Nephron progenitor cell (in vitro differentiated cells): ENCODE measurements around the gene FAM53B.

Source experiments
- DNase-seq: peaks from one replicate; pipeline ENCODE4 v3.0.0; 2021
- H3K27ac Mint-ChIP-seq: 2 replicates; pipeline ENCODE4 v1.8.0; 2021; ENCODE audit warnings: mild to moderate bottlenecking, moderate library complexity, mixed read lengths
- H3K27me3 Mint-ChIP-seq: 2 replicates; pipeline ENCODE4 v1.8.0; 2021; ENCODE audit warnings: mild to moderate bottlenecking, low read depth, mixed read lengths; ENCODE audit not compliant: poor library complexity
- H3K36me3 Mint-ChIP-seq: 2 replicates; pipeline ENCODE4 v1.8.0; 2021; ENCODE audit warnings: low read depth, mixed read lengths
- H3K4me1 Mint-ChIP-seq: 2 replicates; pipeline ENCODE4 v1.8.0; 2021; ENCODE audit warnings: mixed read lengths
- H3K4me3 Mint-ChIP-seq: 2 replicates; pipeline ENCODE4 v1.8.0; 2021; ENCODE audit warnings: mild to moderate bottlenecking, moderate library complexity, mixed read lengths
- H3K9me3 Mint-ChIP-seq: 2 replicates; pipeline ENCODE4 v1.8.0; 2021; ENCODE audit warnings: mild to moderate bottlenecking, moderate library complexity, mixed read lengths
- CTCF ChIP-seq: fragments of 200-600 bp; sonication (generic); IDR thresholded peaks from 2 replicates; pipeline ENCODE4 v1.5.0; 2021; ENCODE audit warnings: antibody characterized with exemption

FAM53B gene

GRCh38 chr10:124595143-124595883, 148.9 kb downstream of the FAM53B start:
- Mint-ChIP-seq H3K9me3 (peaks cover 11% of the 10 kb centered on the region), H3K4me1 (peaks cover 25% of the 10 kb centered on the region), H3K27ac (peak overlapping the region; percentile 66), H3K36me3 (peaks cover 7% of the 10 kb centered on the region), H3K4me3 (no peak overlapping the region), H3K27me3 (peaks cover 17% of the 10 kb centered on the region)
- no peak for DNase-seq
- no peak for TF ChIP-seq CTCF

- no peak for DNase-seq
- no peak overlapping the region for H3K27ac Mint-ChIP-seq
Observed at GRCh38 chr10:124594240-124594639, 149.9 kb downstream of the FAM53B start.

GRCh38 chr10:124593431-124593985, 150.7 kb downstream of the FAM53B start:
- H3K27ac Mint-ChIP-seq = no peak overlapping the region
- peaks cover 43% of the 10 kb centered on the region for H3K4me1 Mint-ChIP-seq
- TF ChIP-seq CTCF = no peak
- peaks cover 17% of the 10 kb centered on the region for H3K27me3 Mint-ChIP-seq
- no peak for DNase-seq
- H3K9me3 Mint-ChIP-seq = peaks cover 11% of the 10 kb centered on the region
- H3K4me3 Mint-ChIP-seq = no peak overlapping the region
- H3K36me3 Mint-ChIP-seq = peaks cover 7% of the 10 kb centered on the region

More at GRCh38 chr10:124594240-124594639, 149.9 kb downstream of the FAM53B start:
- Mint-ChIP-seq H3K4me3 (no peak overlapping the region), H3K36me3 (peaks cover 7% of the 10 kb centered on the region), H3K9me3 (peaks cover 11% of the 10 kb centered on the region), H3K27me3 (peaks cover 17% of the 10 kb centered on the region), H3K4me1 (peaks cover 36% of the 10 kb centered on the region)
- TF ChIP-seq CTCF = no peak

- Mint-ChIP-seq H3K9me3 (peaks cover 11% of the 10 kb centered on the region), H3K36me3 (peaks cover 7% of the 10 kb centered on the region), H3K27me3 (peaks cover 17% of the 10 kb centered on the region), H3K27ac (no peak overlapping the region), H3K4me1 (peaks cover 49% of the 10 kb centered on the region), H3K4me3 (no peak overlapping the region)
- no peak for TF ChIP-seq CTCF
- DNase-seq = peak; percentile 0
Observed at GRCh38 chr10:124592736-124593430, 151.3 kb downstream of the FAM53B start.

- H3K4me3 Mint-ChIP-seq = no peak overlapping the region
- H3K36me3 Mint-ChIP-seq = peaks cover 7% of the 10 kb centered on the region
- H3K4me1 Mint-ChIP-seq = peaks cover 47% of the 10 kb centered on the region
- peaks cover 11% of the 10 kb centered on the region for H3K9me3 Mint-ChIP-seq
- H3K27me3 Mint-ChIP-seq = peaks cover 17% of the 10 kb centered on the region
- no peak for TF ChIP-seq CTCF
- no peak for DNase-seq
- no peak overlapping the region for H3K27ac Mint-ChIP-seq
Observed at GRCh38 chr10:124592101-124592500, 152.1 kb downstream of the FAM53B start.
